ENCODE results near the gene IL34. TPM values are rescaled to one million over a fixed set of nuclear protein-coding genes. Genes with fewer than 3 reads are reported as not detected.

The IL34 gene
- total RNA-seq, 4 donors from 2014 or later: 1.1 to 1.4 TPM; not detected in 2

- TF ChIP-seq CTCF (IDR thresholded peaks at IDR 0.05): no peak
- no peak for TF ChIP-seq POLR2A (IDR thresholded peaks at IDR 0.05)
- Histone ChIP-seq H3K4me3 (no peak overlapping the region), H3K27me3 (no peaks in the 10 kb centered on the region), H3K36me3 (no peaks in the 10 kb centered on the region), H3K27ac (peak overlapping the region; percentile 79 to 87 (median 86)), H3K9me3 (no peaks in the 10 kb centered on the region), H3K4me1 (peaks cover 30 to 74% (median 54%) of the 10 kb centered on the region in 4 donors)
- intact Hi-C loops (cut with DNase I; ENCODE audit: low total_unique reads): loop anchor here (5.0 kb wide), 1 partner anchor 36 kb away; no protein-coding TSS in a partner anchor
- 90% methylated on average over 3 of the region's 3 CpGs; no CpG with 5 or more reads in 1 of the 2 donors for WGBS, 2 donors (ENCODE audit: low coverage in 1 of 2)
- in situ Hi-C loops (cut with MboI; ENCODE audit: low pct_ligation_motif_present in 1 of 4, low pct_unique_long_range_greater_than_20kb in 1 of 4, low sequenced_read_pairs in 3 of 4): no loop called here
- no peak for DNase-seq
Measured at GRCh38 chr16:70701036-70701435, 54.7 kb downstream of the IL34 start.

GRCh38 chr16:70701596-70701995, 55.2 kb downstream of the IL34 start:
- Histone ChIP-seq H3K4me1 (peaks cover 24 to 75% (median 55%) of the 10 kb centered on the region in 4 donors), H3K4me3 (no peak overlapping the region), H3K9me3 (no peaks in the 10 kb centered on the region), H3K27ac (peak overlapping the region; percentile 79 to 87 (median 86)), H3K36me3 (no peaks in the 10 kb centered on the region), H3K27me3 (no peaks in the 10 kb centered on the region)
- DNase-seq: no peak
- in situ Hi-C loops (cut with MboI; ENCODE audit: low pct_ligation_motif_present in 1 of 4, low pct_unique_long_range_greater_than_20kb in 1 of 4, low sequenced_read_pairs in 3 of 4) (no loop called here), intact Hi-C loops (cut with DNase I; ENCODE audit: low total_unique reads) (loop anchor here (5.0 kb wide), 1 partner anchor 36 kb away; no protein-coding TSS in a partner anchor)
- WGBS, 2 donors (ENCODE audit: low coverage in 1 of 2): 80 to 88% methylated on average over 3 to 9 of the region's 9 CpGs
- no peak for TF ChIP-seq POLR2A (IDR thresholded peaks at IDR 0.05)

GRCh38 chr16:70701998-70702397, 55.6 kb downstream of the IL34 start:
- WGBS, 2 donors (ENCODE audit: low coverage in 1 of 2): 89% methylated on average over 8 of the region's 8 CpGs; no CpG with 5 or more reads in 1 of the 2 donors
- Histone ChIP-seq H3K27me3 (no peaks in the 10 kb centered on the region), H3K4me3 (no peak overlapping the region), H3K4me1 (peaks cover 21 to 76% (median 56%) of the 10 kb centered on the region in 4 donors), H3K36me3 (no peaks in the 10 kb centered on the region), H3K9me3 (no peaks in the 10 kb centered on the region), H3K27ac (peak overlapping the region; percentile 79 to 87 (median 86))
- intact Hi-C loops (cut with DNase I; ENCODE audit: low total_unique reads): loop anchor here (5.0 kb wide), 1 partner anchor 35 kb away; no protein-coding TSS in a partner anchor
- in situ Hi-C loops (cut with MboI; ENCODE audit: low pct_ligation_motif_present in 1 of 4, low pct_unique_long_range_greater_than_20kb in 1 of 4, low sequenced_read_pairs in 3 of 4): no loop called here
- TF ChIP-seq CTCF (IDR thresholded peaks at IDR 0.05): no peak
- no peak for TF ChIP-seq EP300 (IDR thresholded peaks at IDR 0.05; ENCODE audit: low read depth)
- TF ChIP-seq POLR2AphosphoS5 (IDR thresholded peaks at IDR 0.05): no peak
- TF ChIP-seq POLR2A (IDR thresholded peaks at IDR 0.05): no peak
- no peak for DNase-seq

GRCh38 chr16:70702624-70703023, 56.3 kb downstream of the IL34 start:
- in situ Hi-C loops (cut with MboI; ENCODE audit: low pct_ligation_motif_present in 1 of 4, low pct_unique_long_range_greater_than_20kb in 1 of 4, low sequenced_read_pairs in 3 of 4): no loop called here
- intact Hi-C loops (cut with DNase I; ENCODE audit: low total_unique reads): loop anchor here (5.0 kb wide), 1 partner anchor 35 kb away; no protein-coding TSS in a partner anchor
- Histone ChIP-seq H3K4me3 (no peak overlapping the region), H3K9me3 (no peaks in the 10 kb centered on the region), H3K36me3 (no peaks in the 10 kb centered on the region), H3K4me1 (peaks cover 19 to 76% (median 55%) of the 10 kb centered on the region in 4 donors), H3K27ac (peak overlapping the region; percentile 79 to 87 (median 86)), H3K27me3 (no peaks in the 10 kb centered on the region)
- DNase-seq: no peak
- no peak for TF ChIP-seq EP300 (IDR thresholded peaks at IDR 0.05; ENCODE audit: low read depth)
- no peak for TF ChIP-seq POLR2A (IDR thresholded peaks at IDR 0.05)
- no peak for TF ChIP-seq POLR2AphosphoS5 (IDR thresholded peaks at IDR 0.05)
- no peak for TF ChIP-seq CTCF (IDR thresholded peaks at IDR 0.05)
- 82% methylated on average over 8 of the region's 8 CpGs; no CpG with 5 or more reads in 1 of the 2 donors for WGBS, 2 donors (ENCODE audit: low coverage in 1 of 2)

Measured in transverse colon (tissue), 4 donors.